IPS DF 19.7 (cell line): ENCODE results near the gene TBC1D1.

ENCODE experiments used
- DNase-seq: peaks from one replicate; pipeline ENCODE4 v3.0.0-alpha.2; 2013; ENCODE audit warnings: low read depth, low spot score

Gene TBC1D1

GRCh38 chr4:38046727-38047489 is 156.0 kb downstream of the TBC1D1 start:
- DNase-seq, result no peak

- no peak for DNase-seq
Measured at GRCh38 chr4:38049545-38050170, 158.8 kb downstream of the TBC1D1 start.

- no peak for DNase-seq
Measured at GRCh38 chr4:38050560-38051350, 159.9 kb downstream of the TBC1D1 start.

- DNase-seq, result no peak
Measured at GRCh38 chr4:38055566-38055965, 164.7 kb downstream of the TBC1D1 start.

- no peak for DNase-seq
Measured at GRCh38 chr4:38056011-38056685, 165.3 kb downstream of the TBC1D1 start.

- DNase-seq, result no peak
Measured at GRCh38 chr4:38058151-38058550, 167.3 kb downstream of the TBC1D1 start.

- no peak for DNase-seq
Measured at GRCh38 chr4:38060829-38061431, 170.0 kb downstream of the TBC1D1 start.

- DNase-seq, result peak; percentile 40
Measured at GRCh38 chr4:38062088-38062775, 171.3 kb downstream of the TBC1D1 start.

- no peak for DNase-seq
Measured at GRCh38 chr4:38062776-38063097, 171.9 kb downstream of the TBC1D1 start.

- DNase-seq, result no peak
Measured at GRCh38 chr4:38065176-38065575, 174.3 kb downstream of the TBC1D1 start.

- DNase-seq, result no peak
Measured at GRCh38 chr4:38065900-38066299, 175.0 kb downstream of the TBC1D1 start.

GRCh38 chr4:38067499-38067898 is 176.6 kb downstream of the TBC1D1 start:
- no peak for DNase-seq

- no peak for DNase-seq
Measured at GRCh38 chr4:38068107-38068506, 177.2 kb downstream of the TBC1D1 start.

- DNase-seq, result no peak
Measured at GRCh38 chr4:38069271-38069760, 178.4 kb downstream of the TBC1D1 start.

GRCh38 chr4:38071801-38072431 is 181.0 kb downstream of the TBC1D1 start:
- DNase-seq, result no peak

GRCh38 chr4:38072578-38072977 is 181.7 kb downstream of the TBC1D1 start:
- DNase-seq, result no peak

GRCh38 chr4:38073596-38074234 is 182.8 kb downstream of the TBC1D1 start:
- DNase-seq, result no peak

- DNase-seq, result no peak
Measured at GRCh38 chr4:38075370-38076152, 184.7 kb downstream of the TBC1D1 start.

GRCh38 chr4:38076153-38076669 is 185.3 kb downstream of the TBC1D1 start:
- no peak for DNase-seq
